DMS79 (cell line): ENCODE results near the gene SPATA31D4.
"Not testable (repeated sequence)": the region's sequence is repeated elsewhere in the genome, so short reads cannot be mapped to it uniquely, and the experiment has no call there.

ENCODE experiments used
- DNase-seq: peaks from one replicate; lab custom pipeline; 2025; lab: John Stamatoyannopoulos, UW

SPATA31D4 gene

DNA sequence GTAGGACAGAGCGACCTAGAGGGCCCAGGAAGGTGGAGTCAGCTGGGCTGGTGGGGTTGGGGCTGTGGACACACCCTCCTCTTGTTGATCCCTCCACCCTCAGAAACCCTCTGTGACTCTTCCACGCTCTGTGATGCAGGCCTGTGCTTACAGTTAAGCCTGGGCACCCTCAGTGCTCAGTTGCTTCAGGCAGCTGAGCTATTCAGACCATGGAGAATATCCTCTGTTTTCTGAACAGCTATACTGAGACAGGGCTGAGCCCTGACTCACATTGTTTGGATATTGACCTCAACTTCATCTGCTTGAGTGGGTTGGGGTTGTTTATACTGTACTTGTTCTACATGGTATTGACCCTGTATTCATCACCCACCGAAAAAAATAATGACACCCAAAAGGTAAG, at the start of gene SPATA31D4:
SPATA31D4 (plus strand) TSS at position 124 of the 400 bp plus-strand sequence; CDS start at position 210, 86 bp downstream.
- not testable (repeated sequence) for DNase-seq

DNA sequence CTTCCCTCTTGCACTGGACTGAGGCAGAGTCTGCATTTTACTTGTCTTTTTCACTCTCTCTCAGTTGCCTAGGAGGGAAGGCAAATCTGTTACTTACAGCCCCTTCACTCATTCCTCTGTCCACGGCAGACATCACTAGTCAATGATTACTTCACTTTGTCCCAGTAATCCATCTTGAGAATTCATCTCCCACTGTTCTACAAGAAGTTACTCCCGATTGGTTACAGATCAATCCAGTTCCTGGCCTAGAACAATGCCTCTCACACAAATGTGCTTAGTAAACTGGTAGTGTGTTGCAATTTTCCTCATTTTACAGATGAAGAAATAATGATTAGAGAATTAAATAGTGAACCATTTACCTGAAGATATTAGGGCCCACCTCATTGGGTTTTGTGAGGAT, 49.7 kb upstream of the SPATA31D4 start:
- no peak for DNase-seq

DNA sequence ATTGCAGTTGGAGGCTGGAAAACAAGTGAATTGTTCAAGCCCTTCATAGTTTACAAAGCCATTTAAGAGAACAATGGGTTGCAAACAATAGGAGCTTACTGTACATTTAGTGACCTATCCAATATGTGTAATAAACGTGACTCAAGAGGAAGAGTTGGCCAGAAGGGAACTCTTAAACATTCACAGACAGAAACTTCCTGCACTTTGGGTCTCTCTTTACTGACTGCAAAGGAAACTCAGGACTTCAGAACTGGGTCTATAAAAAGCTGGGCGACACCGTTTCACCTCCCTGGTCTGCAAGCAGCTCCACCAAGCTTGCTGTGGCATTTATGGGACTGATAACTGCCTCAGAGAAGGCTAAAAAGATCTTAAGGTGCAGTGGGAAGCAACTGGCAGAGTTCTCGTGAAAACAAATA, 48.7 kb upstream of the SPATA31D4 start:
- no peak for DNase-seq

DNA sequence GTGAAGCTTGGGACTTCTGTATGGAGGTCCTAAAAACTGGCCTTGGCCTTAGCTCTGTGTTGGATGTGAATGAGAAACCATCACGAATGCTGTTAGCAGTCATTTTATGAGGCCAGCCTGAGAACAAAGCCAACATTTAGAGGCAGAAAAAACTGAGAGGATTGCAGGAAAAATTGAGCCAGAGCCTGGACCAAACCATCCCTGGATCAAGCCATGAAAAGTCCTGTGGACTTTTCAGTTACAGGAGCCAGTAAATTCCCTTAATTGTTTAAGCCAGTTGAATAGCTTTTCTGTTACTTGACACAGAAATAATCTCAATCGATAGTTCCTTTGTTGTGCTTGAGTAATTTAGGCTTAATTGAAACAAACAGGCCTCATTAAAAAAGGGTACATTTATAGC, 42.6 kb upstream of the SPATA31D4 start:
- DNase-seq: no peak

DNA sequence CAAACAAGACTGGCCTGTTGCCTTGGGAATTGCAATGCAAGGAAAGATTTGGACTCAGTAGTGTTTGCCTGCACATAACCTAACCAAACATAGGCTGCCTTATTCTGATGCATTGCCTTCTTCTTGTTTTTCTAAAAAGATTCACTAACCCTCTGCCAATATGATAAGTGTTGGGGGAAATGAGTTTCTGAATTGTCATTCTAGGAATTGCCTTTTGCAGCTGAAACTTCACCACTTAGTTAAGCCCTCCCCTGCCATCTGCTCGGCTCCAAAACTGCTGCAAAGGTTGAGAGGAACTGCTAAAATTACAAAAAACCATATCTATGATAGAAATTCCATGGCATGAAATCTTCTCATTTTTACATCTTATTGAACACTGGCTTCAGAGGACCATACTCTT, 41.6 kb upstream of the SPATA31D4 start:
- DNase-seq: no peak

DNA sequence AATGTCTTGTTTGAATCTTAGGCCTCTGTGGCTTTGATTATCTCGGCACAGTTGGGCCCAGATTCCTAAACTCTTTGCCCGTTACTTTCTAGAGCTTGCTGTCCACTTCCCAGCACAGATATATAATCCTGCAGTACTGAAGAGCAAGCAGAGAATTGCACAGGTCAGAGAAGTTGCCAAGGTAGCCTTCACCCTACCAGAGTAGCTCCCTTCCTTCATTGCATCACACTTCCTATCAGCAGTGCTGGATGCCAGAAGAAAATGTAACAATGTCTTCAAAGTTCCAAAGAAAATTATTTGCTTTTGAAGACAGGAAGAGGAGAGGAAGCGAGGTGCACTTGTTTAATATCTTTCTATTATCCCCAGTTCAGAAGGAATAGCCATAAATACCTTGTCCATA, 38.1 kb upstream of the SPATA31D4 start:
- no peak for DNase-seq

DNA sequence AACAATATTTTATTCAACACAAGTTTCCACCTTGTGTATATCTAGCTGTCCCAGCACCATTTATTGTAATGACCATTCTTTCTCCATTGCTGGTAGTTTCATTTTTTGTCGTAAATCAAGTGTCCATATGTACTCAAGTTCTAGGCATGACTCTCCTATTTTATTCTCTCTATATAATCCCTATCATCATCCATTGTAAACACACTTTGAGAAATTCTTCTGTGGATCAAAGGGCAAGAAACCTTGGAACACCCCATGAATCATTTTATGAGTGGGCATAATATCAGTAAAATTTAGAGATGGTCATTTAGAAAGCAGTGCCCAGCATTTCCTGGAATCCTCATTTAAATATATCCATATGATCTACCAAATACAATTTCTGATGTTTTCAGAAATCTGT, 35.8 kb upstream of the SPATA31D4 start:
- DNase-seq: no peak

DNA sequence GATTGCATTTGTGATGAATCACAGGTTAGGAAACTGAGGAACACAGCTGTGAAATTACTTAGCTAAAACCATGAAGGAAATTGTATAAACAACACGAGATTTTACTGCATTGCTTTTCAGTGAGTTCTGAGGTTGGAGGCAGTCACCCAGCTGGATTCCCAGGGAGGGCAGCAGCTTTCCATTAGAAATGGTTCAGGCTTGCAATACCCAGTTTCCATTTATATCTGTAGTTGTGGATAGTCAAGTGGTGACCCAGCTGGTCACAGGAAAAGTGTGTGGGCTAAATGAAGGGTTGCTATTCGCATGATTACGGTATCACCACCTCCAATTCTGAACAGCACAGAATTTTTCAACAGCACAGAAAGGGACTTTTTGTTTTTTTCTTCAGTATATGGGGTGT, 34.3 kb upstream of the SPATA31D4 start:
- no peak for DNase-seq

DNA sequence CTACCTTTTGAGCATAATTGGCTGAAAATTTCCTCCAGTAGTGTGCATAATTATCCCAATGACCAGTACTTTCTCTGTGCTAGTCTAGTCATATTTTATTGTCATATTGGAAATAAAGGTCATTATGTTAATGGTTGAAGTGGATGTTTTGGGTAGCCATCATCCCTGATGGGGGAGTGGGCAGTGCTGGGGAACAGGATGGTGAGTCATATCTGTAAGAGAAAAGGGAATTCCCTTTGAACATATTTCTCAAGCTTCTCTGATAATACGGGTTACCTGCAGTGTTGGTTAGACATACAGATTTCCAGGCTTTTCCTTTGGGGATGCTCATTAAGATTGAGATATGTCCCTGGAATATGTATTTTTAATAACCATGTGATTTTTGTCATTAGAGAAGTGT, 33.3 kb upstream of the SPATA31D4 start:
- no peak for DNase-seq

DNA sequence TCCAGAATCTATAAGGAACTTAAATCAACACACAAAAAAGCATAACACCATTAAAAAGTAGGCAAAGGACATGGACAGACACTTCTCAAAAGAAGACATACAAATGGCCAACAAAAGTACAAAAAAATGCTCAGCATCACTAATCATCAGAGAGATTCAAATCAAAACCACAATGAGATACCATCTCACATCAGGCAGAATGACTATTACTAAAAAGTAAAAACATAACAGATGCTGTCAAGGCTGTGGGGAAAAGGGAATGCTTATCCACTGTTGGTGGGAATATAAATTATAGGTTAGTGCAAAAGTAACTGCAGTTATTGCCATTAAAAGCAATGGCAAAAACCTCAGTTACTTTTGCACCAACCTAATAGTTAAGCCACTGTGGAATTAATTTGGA, 32.2 kb upstream of the SPATA31D4 start:
- DNase-seq: no peak

DNA sequence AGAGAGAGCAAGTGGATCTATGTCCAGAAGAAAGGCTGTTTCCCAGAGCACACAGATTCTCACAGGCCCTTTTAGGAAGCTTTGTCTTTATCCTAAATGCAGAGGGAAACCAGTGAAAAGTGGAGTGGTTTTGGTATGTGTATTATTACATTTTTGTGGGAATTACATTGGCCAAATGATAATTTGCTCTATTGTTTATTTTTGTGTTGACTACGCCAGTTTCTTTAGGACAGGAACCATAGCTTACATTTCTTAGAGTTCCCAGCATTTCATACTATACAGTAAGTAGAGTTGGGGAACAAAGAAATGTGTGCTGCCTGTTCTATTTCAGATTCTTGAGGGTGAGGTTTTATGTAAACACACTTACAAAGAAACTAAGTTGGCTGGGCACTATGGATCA, 29.4 kb upstream of the SPATA31D4 start:
- no peak for DNase-seq

DNA sequence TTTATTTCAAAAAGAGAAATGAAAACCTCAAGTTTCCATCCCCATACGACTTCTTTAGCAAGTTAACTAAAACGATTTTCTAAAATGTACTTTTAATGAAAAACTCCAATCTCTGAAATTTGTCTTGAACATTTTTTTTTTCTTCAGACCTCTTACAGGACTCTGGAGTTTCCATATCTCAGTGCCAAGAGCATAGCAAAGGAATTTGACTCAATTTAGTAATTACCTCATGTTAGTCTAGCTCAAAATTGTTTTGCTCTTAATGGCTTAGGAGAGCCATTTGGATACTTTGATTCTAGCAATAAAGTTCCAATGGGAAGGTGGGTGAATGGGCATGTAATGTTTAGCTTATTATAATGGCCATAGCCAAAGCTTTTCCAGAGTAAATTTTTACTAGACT, 26.0 kb upstream of the SPATA31D4 start:
- DNase-seq: no peak

DNA sequence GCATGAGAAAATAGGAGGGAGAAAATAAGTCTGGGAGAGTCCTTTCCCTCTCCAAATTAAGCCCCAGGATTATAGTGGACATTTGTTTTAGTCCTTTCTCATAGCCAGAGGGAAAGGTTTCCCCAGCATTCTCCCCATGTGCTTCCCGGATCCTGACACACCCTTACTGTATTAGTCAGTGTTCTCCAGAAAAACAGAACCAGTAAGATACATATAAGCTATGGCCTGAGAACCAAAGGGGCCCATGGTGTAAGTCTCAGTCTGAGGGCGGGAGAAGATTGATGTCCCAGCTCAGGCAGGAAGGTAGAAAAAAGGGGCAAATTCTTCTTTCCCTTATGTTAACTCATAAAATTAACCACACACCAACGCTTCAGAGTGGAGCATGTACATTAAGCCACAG, 25.6 kb upstream of the SPATA31D4 start:
- no peak for DNase-seq

DNA sequence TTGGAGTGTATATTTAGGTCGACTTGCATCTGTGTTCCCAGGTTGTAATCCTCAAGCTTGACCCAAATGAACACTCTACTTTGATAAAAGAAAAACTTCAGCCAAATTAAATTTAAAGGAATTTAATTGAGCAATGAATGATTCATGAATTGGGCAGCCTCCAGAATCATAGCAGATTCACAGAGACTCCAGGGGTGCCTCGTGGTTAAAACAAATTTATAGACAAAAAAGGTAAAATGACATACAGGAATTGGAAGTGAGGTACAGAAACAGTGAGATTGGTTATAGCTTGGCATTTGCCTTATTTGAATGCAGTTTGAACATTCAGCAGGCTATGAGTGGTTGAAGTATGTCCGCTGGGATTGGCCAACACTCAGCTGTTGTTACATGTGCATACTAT, 21.6 kb upstream of the SPATA31D4 start:
- no peak for DNase-seq

DNA sequence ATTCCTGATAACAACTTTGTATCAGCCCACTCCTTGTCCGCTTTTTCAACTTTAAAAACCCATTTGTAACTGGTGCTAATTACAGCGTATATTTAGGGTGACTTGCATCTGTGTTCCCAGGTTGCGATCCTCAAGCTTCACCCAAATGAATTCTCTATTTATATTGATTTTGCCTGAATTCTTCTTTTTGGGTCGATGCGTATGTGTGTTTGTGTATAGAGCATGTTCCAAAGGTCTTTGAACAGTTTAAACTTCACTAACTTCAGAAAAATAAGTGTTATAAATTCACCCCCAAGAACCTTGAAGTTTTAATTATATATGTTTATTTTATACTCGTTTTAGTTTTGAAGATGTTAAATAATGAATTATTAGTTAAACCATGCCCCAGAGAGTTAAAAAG, 16.1 kb upstream of the SPATA31D4 start:
- DNase-seq: no peak

DNA sequence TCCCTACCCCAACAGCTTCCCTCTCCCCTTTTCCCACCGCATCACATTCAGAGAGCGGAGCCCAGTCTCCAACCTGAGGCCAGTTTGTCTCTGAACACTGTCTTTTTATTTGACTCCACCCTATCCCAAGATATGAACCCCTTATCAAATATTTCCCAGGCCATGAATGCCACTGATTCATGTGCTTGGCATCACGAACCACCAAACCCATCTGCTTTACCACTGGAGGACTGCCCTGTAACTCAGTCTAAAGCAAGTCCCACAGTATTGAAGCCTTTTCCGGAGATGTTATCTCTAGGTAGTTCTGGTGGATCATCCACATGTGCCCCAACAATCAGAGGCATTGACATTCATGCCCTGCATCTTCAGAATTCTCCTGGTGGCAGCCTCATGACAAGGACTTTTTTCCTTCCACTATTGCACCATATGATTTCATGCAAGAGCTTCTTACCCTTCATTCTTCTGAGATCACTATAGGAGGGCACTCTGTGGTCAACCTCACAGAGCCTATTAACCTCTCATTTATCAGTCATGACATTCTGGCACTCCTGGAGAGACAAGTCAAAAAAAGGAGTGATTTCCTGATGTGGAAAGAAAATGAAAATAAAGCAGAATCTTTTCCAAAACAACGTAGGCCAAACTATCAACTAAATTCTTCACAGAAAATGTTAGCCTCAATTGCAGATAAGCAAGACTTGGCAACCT, 12.3 kb upstream of the SPATA31D4 start:
- no peak for DNase-seq

DNA sequence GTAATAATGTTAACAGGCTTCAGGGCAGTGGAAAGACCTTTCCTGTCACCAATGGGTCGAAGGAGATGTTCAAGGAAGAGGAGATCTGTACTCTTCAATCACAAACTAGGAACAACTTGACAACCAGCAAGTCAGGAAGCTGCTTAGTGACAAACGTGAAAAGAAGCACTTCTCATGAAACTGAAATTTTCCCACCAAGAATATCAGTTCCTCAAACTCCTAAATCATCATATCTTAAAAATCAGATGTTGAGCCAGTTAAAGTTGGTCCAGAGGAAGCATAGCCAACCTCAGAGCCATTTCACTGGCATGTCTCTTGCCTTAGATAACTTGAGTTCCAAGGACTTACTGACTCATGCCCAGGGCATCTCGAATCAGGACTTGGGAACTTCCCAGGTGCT, 9.7 kb upstream of the SPATA31D4 start:
- not testable (repeated sequence) for DNase-seq

DNA sequence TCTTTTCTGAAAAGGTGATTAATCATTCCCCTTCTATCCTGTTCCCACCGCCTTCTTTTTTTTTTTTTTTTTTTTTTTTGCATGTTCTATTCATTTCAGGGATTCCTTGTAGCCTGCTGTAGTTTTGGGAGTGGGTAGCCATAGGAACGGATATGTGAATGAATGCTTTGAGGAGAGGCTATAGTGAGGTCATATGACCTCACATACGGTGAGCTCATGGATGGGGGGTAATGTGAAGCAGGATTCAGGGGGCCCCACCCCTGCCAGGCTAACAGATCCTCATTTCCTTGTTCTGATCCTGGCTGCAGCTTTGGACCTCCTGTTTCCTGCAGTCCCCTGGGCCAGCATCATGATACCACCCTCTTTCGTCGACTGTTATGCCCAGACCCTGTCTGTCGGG, 1.9 kb downstream of the SPATA31D4 start:
- not testable (repeated sequence) for DNase-seq

DNA sequence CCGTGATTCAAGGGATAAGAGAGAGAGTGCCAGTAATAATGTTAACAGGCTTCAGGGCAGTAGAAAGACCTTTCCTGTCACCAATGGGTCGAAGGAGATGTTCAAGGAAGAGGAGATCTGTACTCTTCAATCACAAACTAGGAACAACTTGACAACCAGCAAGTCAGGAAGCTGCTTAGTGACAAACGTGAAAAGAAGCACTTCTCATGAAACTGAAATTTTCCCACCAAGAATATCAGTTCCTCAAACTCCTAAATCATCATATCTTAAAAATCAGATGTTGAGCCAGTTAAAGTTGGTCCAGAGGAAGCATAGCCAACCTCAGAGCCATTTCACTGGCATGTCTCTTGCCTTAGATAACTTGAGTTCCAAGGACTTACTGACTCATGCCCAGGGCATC, 5.3 kb downstream of the SPATA31D4 start:
- DNase-seq: not testable (repeated sequence)

DNA sequence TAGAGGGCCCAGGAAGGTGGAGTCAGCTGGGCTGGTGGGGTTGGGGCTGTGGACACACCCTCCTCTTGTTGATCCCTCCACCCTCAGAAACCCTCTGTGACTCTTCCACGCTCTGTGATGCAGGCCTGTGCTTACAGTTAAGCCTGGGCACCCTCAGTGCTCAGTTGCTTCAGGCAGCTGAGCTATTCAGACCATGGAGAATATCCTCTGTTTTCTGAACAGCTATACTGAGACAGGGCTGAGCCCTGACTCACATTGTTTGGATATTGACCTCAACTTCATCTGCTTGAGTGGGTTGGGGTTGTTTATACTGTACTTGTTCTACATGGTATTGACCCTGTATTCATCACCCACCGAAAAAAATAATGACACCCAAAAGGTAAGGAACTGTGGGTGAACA, 15.2 kb downstream of the SPATA31D4 start, which contains the start of gene SPATA31D3:
SPATA31D3 (plus strand) TSS at position 108 of the 400 bp plus-strand sequence; CDS start at position 194, 86 bp downstream.
- not testable (repeated sequence) for DNase-seq

DNA sequence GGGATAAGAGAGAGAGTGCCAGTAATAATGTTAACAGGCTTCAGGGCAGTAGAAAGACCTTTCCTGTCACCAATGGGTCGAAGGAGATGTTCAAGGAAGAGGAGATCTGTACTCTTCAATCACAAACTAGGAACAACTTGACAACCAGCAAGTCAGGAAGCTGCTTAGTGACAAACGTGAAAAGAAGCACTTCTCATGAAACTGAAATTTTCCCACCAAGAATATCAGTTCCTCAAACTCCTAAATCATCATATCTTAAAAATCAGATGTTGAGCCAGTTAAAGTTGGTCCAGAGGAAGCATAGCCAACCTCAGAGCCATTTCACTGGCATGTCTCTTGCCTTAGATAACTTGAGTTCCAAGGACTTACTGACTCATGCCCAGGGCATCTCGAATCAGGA, 20.4 kb downstream of the SPATA31D4 start:
- not testable (repeated sequence) for DNase-seq

DNA sequence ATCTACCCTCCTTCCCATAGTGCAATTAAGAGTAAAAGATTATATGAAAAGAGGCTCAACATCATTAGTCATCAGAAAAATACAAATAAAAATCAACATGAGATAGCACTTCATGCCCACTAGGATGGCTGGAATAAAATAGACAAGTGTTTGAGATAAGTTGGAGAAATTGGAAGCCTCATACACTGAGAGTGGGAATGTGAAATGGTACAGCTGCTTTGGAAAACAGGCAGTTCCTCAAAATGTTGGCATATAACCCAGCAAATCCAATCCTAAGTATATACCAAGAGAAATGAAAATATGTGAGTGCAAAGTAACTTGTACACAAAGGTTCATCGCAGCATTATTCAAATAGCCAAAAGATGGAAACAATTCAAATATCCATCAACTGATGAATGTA, 24.9 kb downstream of the SPATA31D4 start:
- DNase-seq: no peak

DNA sequence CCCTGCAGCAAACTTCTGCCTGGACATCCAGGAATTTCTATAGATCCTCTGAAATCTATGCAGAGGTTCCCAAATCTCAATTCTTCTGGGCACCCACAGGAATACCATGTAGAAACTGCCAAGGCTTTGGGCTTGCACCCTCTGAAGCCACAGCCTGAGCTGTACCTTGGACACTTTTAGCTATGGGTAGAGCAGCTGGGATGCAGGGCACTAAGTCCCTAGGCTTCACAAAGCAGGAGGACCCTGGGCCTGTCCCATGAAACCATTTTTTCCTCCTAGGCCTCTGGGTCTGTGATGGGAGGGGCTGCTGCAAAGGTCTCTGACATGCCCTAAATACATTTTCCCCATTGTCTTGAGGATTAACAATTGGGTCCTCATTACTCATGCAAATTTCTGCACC, 27.4 kb downstream of the SPATA31D4 start:
- DNase-seq: no peak
